Measurements from ENCODE around the gene COG8.
"Not testable (repeated sequence)": the region's sequence is repeated elsewhere in the genome, so short reads cannot be mapped to it uniquely, and the experiment has no call there.

COG8 gene

DNA sequence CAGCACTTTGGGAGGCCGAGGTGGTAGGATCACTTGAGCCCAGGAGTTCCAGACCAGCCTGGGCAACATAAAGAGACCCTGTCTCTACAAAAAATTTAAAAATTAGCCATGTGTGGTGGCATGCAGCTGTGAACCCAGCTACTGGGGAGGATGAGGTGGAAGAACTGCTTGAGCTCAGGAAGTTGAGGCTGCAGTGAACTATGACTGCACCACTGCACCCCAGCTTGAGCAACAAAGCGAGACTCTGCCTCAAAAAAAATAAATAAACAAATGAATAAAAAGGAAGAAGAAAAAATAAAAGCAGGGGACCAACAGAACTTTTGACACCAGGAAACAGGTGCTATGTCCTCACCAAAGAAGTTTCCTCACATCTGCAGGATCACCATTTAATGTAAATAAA, 32.2 kb upstream of the COG8 start:
- FAIRE-seq (no peak), DNase-seq (ENCODE audit: insufficient read length, low spot score) (no peak)
- TF ChIP-seq PAX5 (IDR thresholded peaks at IDR 0.05; ENCODE audit: insufficient read depth, low read length, severe bottlenecking) (no peak), TAF1 (IDR thresholded peaks at IDR 0.05; ENCODE audit: low read depth, low read length) (no peak), SPI1 (IDR thresholded peaks at IDR 0.05; ENCODE audit: low read depth, low read length) (no peak), POU2F2 (IDR thresholded peaks at IDR 0.05; ENCODE audit: low read depth, low read length) (no peak), POLR2AphosphoS5 (IDR thresholded peaks at IDR 0.05; ENCODE audit: low read depth, low read length) (no peak), POLR2A (IDR thresholded peaks at IDR 0.05; ENCODE audit: low read depth, low read length) (no peak)

GRCh38 chr16:69368866-69369265, 29.5 kb upstream of the COG8 start:
- FAIRE-seq: no peak
- DNase-seq (ENCODE audit: insufficient read length, low spot score): no peak
- TF ChIP-seq PAX5 (IDR thresholded peaks at IDR 0.05; ENCODE audit: insufficient read depth, low read length, severe bottlenecking) (no peak), POU2F2 (IDR thresholded peaks at IDR 0.05; ENCODE audit: low read depth, low read length) (no peak), TAF1 (IDR thresholded peaks at IDR 0.05; ENCODE audit: low read depth, low read length) (no peak), POLR2AphosphoS5 (IDR thresholded peaks at IDR 0.05; ENCODE audit: low read depth, low read length) (no peak), SPI1 (IDR thresholded peaks at IDR 0.05; ENCODE audit: low read depth, low read length) (no peak), POLR2A (IDR thresholded peaks at IDR 0.05; ENCODE audit: low read depth, low read length) (no peak)

GRCh38 chr16:69367980-69368379, 28.6 kb upstream of the COG8 start:
- TF ChIP-seq SPI1 (IDR thresholded peaks at IDR 0.05; ENCODE audit: low read depth, low read length) (no peak), POLR2AphosphoS5 (IDR thresholded peaks at IDR 0.05; ENCODE audit: low read depth, low read length) (no peak), POLR2A (IDR thresholded peaks at IDR 0.05; ENCODE audit: low read depth, low read length) (no peak), PAX5 (IDR thresholded peaks at IDR 0.05; ENCODE audit: insufficient read depth, low read length, severe bottlenecking) (no peak), TAF1 (IDR thresholded peaks at IDR 0.05; ENCODE audit: low read depth, low read length) (no peak), POU2F2 (IDR thresholded peaks at IDR 0.05; ENCODE audit: low read depth, low read length) (no peak)
- DNase-seq (ENCODE audit: insufficient read length, low spot score): no peak
- FAIRE-seq: no peak

- DNase-seq (ENCODE audit: insufficient read length, low spot score): no peak
- TF ChIP-seq SPI1 (IDR thresholded peaks at IDR 0.05; ENCODE audit: low read depth, low read length): no peak
- no peak for TF ChIP-seq POLR2AphosphoS5 (IDR thresholded peaks at IDR 0.05; ENCODE audit: low read depth, low read length)
- no peak for TF ChIP-seq PAX5 (IDR thresholded peaks at IDR 0.05; ENCODE audit: insufficient read depth, low read length, severe bottlenecking)
- no peak for TF ChIP-seq POLR2A (IDR thresholded peaks at IDR 0.05; ENCODE audit: low read depth, low read length)
- TF ChIP-seq TAF1 (IDR thresholded peaks at IDR 0.05; ENCODE audit: low read depth, low read length): no peak
- no peak for TF ChIP-seq POU2F2 (IDR thresholded peaks at IDR 0.05; ENCODE audit: low read depth, low read length)
- FAIRE-seq: no peak
Measured at GRCh38 chr16:69366431-69366830, 27.1 kb upstream of the COG8 start.

- TF ChIP-seq POLR2A (IDR thresholded peaks at IDR 0.05; ENCODE audit: low read depth, low read length) (no peak), TAF1 (IDR thresholded peaks at IDR 0.05; ENCODE audit: low read depth, low read length) (no peak), POU2F2 (IDR thresholded peaks at IDR 0.05; ENCODE audit: low read depth, low read length) (no peak), PAX5 (IDR thresholded peaks at IDR 0.05; ENCODE audit: insufficient read depth, low read length, severe bottlenecking) (no peak), SPI1 (IDR thresholded peaks at IDR 0.05; ENCODE audit: low read depth, low read length) (no peak), POLR2AphosphoS5 (IDR thresholded peaks at IDR 0.05; ENCODE audit: low read depth, low read length) (no peak)
- no peak for DNase-seq (ENCODE audit: insufficient read length, low spot score)
- no peak for FAIRE-seq
Measured at GRCh38 chr16:69365901-69366300, 26.5 kb upstream of the COG8 start.

GRCh38 chr16:69364088-69364487, 24.7 kb upstream of the COG8 start:
- no peak for TF ChIP-seq PAX5 (IDR thresholded peaks at IDR 0.05; ENCODE audit: insufficient read depth, low read length, severe bottlenecking)
- no peak for TF ChIP-seq POU2F2 (IDR thresholded peaks at IDR 0.05; ENCODE audit: low read depth, low read length)
- no peak for TF ChIP-seq SPI1 (IDR thresholded peaks at IDR 0.05; ENCODE audit: low read depth, low read length)
- TF ChIP-seq TAF1 (IDR thresholded peaks at IDR 0.05; ENCODE audit: low read depth, low read length): no peak
- no peak for TF ChIP-seq POLR2AphosphoS5 (IDR thresholded peaks at IDR 0.05; ENCODE audit: low read depth, low read length)
- TF ChIP-seq POLR2A (IDR thresholded peaks at IDR 0.05; ENCODE audit: low read depth, low read length): no peak
- FAIRE-seq (no peak), DNase-seq (ENCODE audit: insufficient read length, low spot score) (no peak)

DNA sequence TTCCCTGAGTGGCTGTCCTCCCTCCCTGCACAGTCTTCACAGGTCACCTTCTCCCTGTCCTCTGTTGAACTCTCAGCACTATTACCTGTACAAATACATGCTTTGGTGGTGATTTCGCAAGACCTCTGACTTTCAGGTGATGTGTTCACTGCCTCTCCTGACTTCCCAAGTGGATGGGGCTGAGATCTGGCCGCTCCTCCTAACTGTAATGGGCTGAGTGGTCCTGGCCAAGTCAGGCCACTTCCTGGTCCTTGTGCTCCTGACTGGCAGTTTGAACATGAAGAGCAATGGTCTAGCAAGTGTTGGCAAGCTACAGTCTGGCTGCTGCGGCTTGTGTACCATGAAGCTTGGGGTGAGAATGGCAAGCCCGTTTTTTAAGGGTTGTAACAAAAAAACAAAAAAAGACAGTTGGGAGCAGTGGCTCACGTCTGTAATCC, 23.9 kb upstream of the COG8 start:
- DNase-seq (ENCODE audit: insufficient read length, low spot score) (no peak), FAIRE-seq (no peak)
- TF ChIP-seq POLR2A (IDR thresholded peaks at IDR 0.05; ENCODE audit: low read depth, low read length) (no peak), SPI1 (IDR thresholded peaks at IDR 0.05; ENCODE audit: low read depth, low read length) (no peak), TAF1 (IDR thresholded peaks at IDR 0.05; ENCODE audit: low read depth, low read length) (no peak), PAX5 (IDR thresholded peaks at IDR 0.05; ENCODE audit: insufficient read depth, low read length, severe bottlenecking) (no peak), POLR2AphosphoS5 (IDR thresholded peaks at IDR 0.05; ENCODE audit: low read depth, low read length) (no peak), POU2F2 (IDR thresholded peaks at IDR 0.05; ENCODE audit: low read depth, low read length) (no peak)

DNA sequence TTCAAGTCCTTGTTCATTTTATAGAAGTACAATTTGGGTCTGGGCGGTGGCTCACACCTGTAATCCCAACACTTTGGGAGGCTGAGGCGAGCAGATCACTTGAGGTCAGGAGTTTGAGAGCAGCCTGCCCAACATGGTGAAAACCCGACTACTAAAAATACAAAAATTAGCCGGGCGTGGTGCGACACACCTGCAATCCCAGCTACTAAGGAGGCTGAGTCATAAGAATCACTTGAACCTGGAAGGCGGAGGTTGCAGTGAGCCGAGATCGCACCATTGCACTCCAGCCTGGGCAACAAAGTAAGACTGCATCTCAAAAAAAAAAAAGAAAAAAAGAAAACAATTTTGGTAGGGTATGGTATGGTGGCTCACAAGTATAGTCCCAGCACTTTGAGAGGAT, 20.7 kb upstream of the COG8 start:
- not testable (repeated sequence) for FAIRE-seq; DNase-seq (ENCODE audit: insufficient read length, low spot score)

DNA sequence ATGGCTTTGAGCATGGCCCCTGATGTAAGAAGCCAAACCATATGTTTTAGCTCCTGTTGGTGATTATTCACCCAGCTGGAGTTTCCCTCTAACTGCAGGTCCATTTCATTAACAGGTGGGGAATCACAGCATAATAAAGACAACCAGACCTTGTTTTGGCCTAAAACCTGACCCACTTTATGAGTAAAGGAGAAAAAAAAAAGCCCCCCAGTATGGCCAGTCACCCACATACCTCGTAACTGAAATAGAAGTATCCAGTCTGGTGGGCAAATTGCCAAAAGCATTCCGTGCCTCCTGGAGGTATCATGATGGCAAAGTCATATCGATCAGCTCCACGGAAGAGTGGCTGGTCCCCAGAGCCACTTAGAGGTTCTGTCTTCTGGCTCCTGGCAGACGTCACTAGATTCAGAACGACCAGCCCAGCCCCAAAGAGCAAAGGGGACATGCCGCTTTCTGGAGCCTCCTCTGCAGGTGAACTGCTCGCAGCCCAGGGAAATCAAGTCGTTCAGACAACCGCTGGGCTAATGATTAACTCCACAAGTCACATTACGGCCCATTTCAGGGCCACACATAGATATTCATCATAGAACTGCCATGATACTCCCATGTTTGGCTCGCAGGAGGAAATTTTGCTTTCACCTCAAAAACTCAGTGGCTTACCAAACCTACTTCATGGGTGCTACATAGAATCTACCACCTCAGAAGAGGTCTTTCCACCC, 12.1 kb upstream of the COG8 start, which contains the start of gene TMED6:
Gene TMED6, minus strand, starts transcription at position 478 of the 719 bp plus-strand sequence. Its CDS starts 33 bp downstream, at position 445.
- DNase-seq (ENCODE audit: insufficient read length, low spot score) (no peak), FAIRE-seq (no peak)
- TF ChIP-seq POLR2A (IDR thresholded peaks at IDR 0.05; ENCODE audit: low read depth, low read length) (no peak), SPI1 (IDR thresholded peaks at IDR 0.05; ENCODE audit: low read depth, low read length) (no peak), TAF1 (IDR thresholded peaks at IDR 0.05; ENCODE audit: low read depth, low read length) (no peak), PAX5 (IDR thresholded peaks at IDR 0.05; ENCODE audit: insufficient read depth, low read length, severe bottlenecking) (no peak), POU2F2 (IDR thresholded peaks at IDR 0.05; ENCODE audit: low read depth, low read length) (no peak), POLR2AphosphoS5 (IDR thresholded peaks at IDR 0.05; ENCODE audit: low read depth, low read length) (no peak)

All from GM12891 (cell line).